SJCRH30 (cell line): ENCODE data around the gene CASP2. TPM values are rescaled to one million over a fixed set of nuclear protein-coding genes. Genes with fewer than 3 reads are reported as not detected.

Source experiments
- DNase-seq, 2 experiments: peaks; one replicate each; pipeline ENCODE4 v3.0.0-alpha.2; 2015 to 2020
- H3K27ac ChIP-seq: fragments of 250-450 bp; sonication (Bioruptor Pico); 2 replicates; pipeline ENCODE4 v1.5.1; 2020; ENCODE audit warnings: mild to moderate bottlenecking, moderate library complexity
- H3K27me3 ChIP-seq: fragments of 250-450 bp; sonication (Bioruptor Pico); 2 replicates; pipeline ENCODE4 v1.5.1; 2020; ENCODE audit warnings: mild to moderate bottlenecking, moderate library complexity
- H3K36me3 ChIP-seq: fragments of 250-450 bp; sonication (Bioruptor Pico); 2 replicates; pipeline ENCODE4 v1.5.1; 2020; ENCODE audit warnings: mild to moderate bottlenecking, moderate library complexity
- H3K4me1 ChIP-seq: fragments of 250-450 bp; sonication (Bioruptor Pico); 2 replicates; pipeline ENCODE4 v1.5.1; 2020; ENCODE audit warnings: mild to moderate bottlenecking, moderate library complexity
- H3K4me3 ChIP-seq: fragments of 250-450 bp; sonication (Bioruptor Pico); 2 replicates; pipeline ENCODE4 v1.5.1; 2020; ENCODE audit warnings: mild to moderate bottlenecking, moderate library complexity
- H3K9me3 ChIP-seq: fragments of 250-450 bp; sonication (Bioruptor Pico); replicated peaks from 2 replicates; pipeline ENCODE4 v1.5.1; 2020; ENCODE audit warnings: mild to moderate bottlenecking, moderate library complexity
- total RNA-seq: library from RNA; depleted of rRNA; stranded (reverse); fragments of >200 nt; shearing (Covaris generic); gene quantifications from 2 replicates; pipeline ENCODE4 v1.2.3, GENCODE V29; 2014; rRNA removed

CASP2 gene
- total RNA-seq, 1 experiment from 2014 or later, result 39.1 TPM

- Histone ChIP-seq H3K9me3 (no peaks in the 10 kb centered on the region), H3K4me1 (no peaks in the 10 kb centered on the region), H3K36me3 (no peaks in the 10 kb centered on the region), H3K27me3 (peaks cover 25% of the 10 kb centered on the region), H3K27ac (no peak overlapping the region), H3K4me3 (no peak overlapping the region)
- no peak for DNase-seq
Observed at GRCh38 chr7:143352531-143353002, 64.4 kb downstream of the CASP2 start.

- Histone ChIP-seq H3K4me1 (no peaks in the 10 kb centered on the region), H3K4me3 (no peak overlapping the region), H3K27me3 (peaks cover 25% of the 10 kb centered on the region), H3K27ac (no peak overlapping the region), H3K9me3 (no peaks in the 10 kb centered on the region), H3K36me3 (no peaks in the 10 kb centered on the region)
- DNase-seq, result no peak
Observed at GRCh38 chr7:143354376-143354775, 66.2 kb downstream of the CASP2 start.

GRCh38 chr7:143354965-143355364, 66.8 kb downstream of the CASP2 start:
- no peaks in the 10 kb centered on the region for H3K36me3 ChIP-seq
- H3K27me3 ChIP-seq, result peaks cover 29% of the 10 kb centered on the region
- DNase-seq, result no peak
- H3K4me3 ChIP-seq, result no peak overlapping the region
- H3K9me3 ChIP-seq, result no peaks in the 10 kb centered on the region
- H3K4me1 ChIP-seq, result no peaks in the 10 kb centered on the region
- no peak overlapping the region for H3K27ac ChIP-seq

- Histone ChIP-seq H3K27me3 (peaks cover 34% of the 10 kb centered on the region), H3K4me1 (no peaks in the 10 kb centered on the region), H3K9me3 (no peaks in the 10 kb centered on the region), H3K4me3 (no peak overlapping the region), H3K36me3 (no peaks in the 10 kb centered on the region), H3K27ac (no peak overlapping the region)
- DNase-seq, result no peak
Observed at GRCh38 chr7:143355450-143356385, 67.6 kb downstream of the CASP2 start.

GRCh38 chr7:143356414-143357050, 68.4 kb downstream of the CASP2 start:
- no peak for DNase-seq
- H3K9me3 ChIP-seq, result no peaks in the 10 kb centered on the region
- H3K4me3 ChIP-seq, result no peak overlapping the region
- peaks cover 38% of the 10 kb centered on the region for H3K27me3 ChIP-seq
- no peak overlapping the region for H3K27ac ChIP-seq
- no peaks in the 10 kb centered on the region for H3K4me1 ChIP-seq
- no peaks in the 10 kb centered on the region for H3K36me3 ChIP-seq

Other genes starting within 250 kb of the CASP2 start
- gene OR6V1, start 236.0 kb upstream of the CASP2 start, total RNA-seq, result not detected in 2 replicates
- not detected in 2 replicates for gene PIP, start 156.3 kb upstream of the CASP2 start, total RNA-seq
- gene TAS2R39, start 104.9 kb upstream of the CASP2 start, total RNA-seq, result not detected in 2 replicates
- gene TAS2R40, start 66.3 kb upstream of the CASP2 start, total RNA-seq, result not detected in 2 replicates
- 35.2 and 35.6 TPM in 2 replicates for gene GSTK1, start 24.9 kb upstream of the CASP2 start, total RNA-seq
- gene TMEM139, start 3.4 kb upstream of the CASP2 start, total RNA-seq, result 0.97 and 2.5 TPM in 2 replicates
- not detected in 2 replicates for gene CLCN1, start 27.8 kb downstream of the CASP2 start, total RNA-seq
- gene FAM131B, start 74.4 kb downstream of the CASP2 start, total RNA-seq, result 0.15 and 0.22 TPM in 2 replicates
- gene ZYX, start 93.0 kb downstream of the CASP2 start, total RNA-seq, result 34.6 and 35.9 TPM in 2 replicates
- gene EPHA1, start 120.5 kb downstream of the CASP2 start, total RNA-seq, result 0.32 and 1.0 TPM in 2 replicates
- not detected in 2 replicates for gene TAS2R60, start 155.1 kb downstream of the CASP2 start, total RNA-seq
- not detected in 2 replicates for gene TAS2R41, start 189.5 kb downstream of the CASP2 start, total RNA-seq